HG03095 (cell line): ENCODE data around the gene ANKS4B.
"Not testable (repeated sequence)": the region's sequence is repeated elsewhere in the genome, so short reads cannot be mapped to it uniquely, and the experiment has no call there.

Experiments
- ATAC-seq: cut with Tn5 transposase; IDR thresholded peaks from one replicate; pipeline ENCODE4 v1.9.1; 2021; ENCODE audit warnings: moderate library complexity; ENCODE audit not compliant: unreplicated experiment

Gene ANKS4B

GRCh38 chr16:21260870-21261791 lies 27.6 kb downstream of the ANKS4B start:
- ATAC-seq: no peak

DNA sequence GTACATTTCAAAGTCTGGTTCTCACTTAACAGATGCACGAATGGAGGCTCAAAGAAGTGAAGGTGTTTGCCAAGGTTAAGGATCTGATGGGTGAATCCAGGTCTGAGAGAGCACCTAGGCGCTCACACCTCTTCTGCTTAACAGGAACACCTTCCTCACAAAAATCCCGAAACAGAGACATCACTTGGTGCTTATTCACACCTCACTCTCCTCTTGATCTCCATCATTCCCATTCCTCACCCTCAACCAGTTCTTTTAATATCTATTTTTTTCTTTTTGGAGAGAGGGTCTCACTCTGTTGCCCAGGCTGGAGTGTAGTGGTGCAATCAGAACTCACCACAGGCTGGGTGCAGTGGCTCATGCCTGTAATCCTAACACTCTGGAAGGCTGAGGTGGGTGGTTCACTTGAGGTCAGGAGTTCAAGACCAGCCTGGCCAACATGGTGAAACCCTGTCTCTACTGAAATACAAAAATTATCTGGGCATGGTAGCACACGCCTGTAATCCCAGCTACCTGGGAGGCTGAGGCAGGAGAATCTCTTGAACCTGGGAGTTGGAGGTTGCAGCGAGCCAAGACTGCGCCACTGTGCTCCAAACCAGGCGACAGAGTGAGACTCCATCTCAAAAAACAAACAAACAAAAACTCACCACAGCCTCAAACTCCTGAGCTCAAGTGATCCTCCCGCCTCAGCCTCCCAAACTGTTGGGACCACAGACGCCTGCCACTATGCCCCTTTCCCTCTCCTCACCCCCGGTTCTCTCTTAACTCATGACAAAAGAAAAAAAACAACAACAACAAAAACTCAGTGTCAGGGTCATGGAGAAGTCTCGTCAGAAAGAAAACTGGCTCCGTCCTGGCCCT lies 29.5 kb downstream of the ANKS4B start:
- ATAC-seq: no peak

GRCh38 chr16:21263640-21264570 lies 30.4 kb downstream of the ANKS4B start:
- peak; percentile 78 for ATAC-seq

- ATAC-seq: no peak
These were observed 31.1 kb downstream of the ANKS4B start for GRCh38 chr16:21264571-21265036.

DNA sequence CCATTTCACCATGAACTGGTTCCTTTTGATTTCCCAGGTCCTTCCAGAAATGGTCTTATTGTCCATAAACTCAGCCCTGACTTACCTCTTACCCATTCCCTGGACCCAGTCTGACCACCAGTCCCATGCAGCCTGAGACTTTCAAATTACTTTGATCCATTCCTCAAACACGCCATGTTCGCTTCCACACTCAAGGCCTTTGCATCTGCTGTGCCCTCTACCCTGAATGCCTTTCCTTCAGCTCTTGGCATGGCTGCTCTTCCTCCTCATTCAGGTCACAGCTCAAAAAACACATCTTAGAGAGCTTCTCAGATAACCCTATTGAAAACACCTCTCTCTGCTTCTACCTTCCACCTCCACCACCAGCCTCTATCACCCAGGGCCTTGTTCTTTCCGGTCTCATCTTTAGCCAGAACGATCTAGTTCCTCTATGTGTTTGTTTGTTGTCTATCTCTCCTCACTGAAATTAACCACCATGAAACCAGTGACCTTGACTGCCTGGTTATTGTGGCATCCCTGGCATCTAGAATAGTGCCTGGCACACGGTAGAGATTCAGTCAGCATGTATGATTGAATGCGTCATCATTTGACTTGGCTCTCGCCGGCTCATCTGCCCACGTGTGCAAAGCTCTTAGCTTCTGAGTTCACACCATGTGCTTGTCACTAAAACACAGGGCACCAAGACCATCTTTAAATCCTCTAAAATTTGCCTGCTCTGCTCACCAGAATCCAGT lies 31.8 kb downstream of the ANKS4B start:
- no peak for ATAC-seq

DNA sequence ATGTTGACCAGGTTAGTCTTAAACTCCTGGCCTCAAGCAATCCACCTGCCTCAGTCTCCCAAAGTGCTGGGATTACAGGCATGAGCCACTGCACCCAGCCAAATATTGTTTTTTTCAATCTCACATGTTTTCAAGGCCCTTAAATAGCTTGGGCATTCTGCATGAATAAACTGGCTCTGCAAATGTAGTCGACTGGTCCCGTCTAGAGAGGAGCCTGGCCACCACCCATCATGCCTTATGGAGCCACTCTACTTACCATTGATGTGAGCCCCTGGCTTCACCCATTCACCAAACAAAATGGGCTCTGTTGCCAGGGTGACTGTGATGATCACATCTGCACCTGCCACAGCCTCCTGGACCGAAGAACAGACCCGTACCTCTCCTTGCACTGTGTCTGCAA lies 33.8 kb downstream of the ANKS4B start:
- ATAC-seq: no peak

DNA sequence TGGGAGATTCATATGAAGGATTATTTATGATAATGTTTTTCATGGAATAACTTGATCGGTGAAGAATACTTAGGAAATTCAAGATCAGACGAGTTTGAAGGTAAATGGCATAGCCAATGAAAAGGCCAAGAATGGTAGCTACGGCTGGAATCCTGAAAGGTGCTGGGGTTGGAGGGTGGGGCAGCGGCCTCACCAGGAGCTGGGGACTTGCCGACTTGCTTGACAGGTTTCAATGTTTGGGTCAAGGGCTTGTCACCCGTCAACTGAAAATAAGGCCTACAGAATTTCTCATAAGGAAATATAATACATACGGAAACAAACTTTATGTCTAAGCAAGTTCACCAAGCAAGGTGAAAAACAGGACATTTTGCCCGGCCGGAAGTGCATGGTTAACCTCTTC lies 34.7 kb downstream of the ANKS4B start:
- no peak for ATAC-seq

- ATAC-seq: no peak
These were observed 38.8 kb downstream of the ANKS4B start for GRCh38 chr16:21272253-21272652.

- not testable (repeated sequence) for ATAC-seq
These were observed 39.3 kb downstream of the ANKS4B start for GRCh38 chr16:21272763-21273162.

GRCh38 chr16:21274172-21274726 lies 40.8 kb downstream of the ANKS4B start:
- ATAC-seq: no peak

DNA sequence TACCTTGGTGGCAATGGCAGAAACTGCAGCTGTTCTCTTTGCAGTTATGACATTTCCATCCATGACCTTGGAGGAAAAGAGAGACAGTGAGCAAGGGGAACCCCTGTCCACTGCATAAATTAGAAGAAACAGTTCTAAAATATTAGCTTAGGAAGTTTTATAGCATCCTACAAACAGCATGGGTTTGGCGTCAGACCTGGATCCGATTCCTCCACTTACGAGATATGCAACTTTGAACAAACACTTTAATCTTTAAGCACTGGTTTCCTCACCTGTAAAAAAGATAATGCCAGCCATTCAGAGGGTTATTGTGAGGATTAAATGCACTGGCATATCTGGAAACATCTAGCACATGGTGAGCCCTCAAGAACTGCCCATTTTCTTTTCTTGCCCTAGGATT lies 42.0 kb downstream of the ANKS4B start:
- no peak for ATAC-seq

- no peak for ATAC-seq
These were observed 42.6 kb downstream of the ANKS4B start for GRCh38 chr16:21276090-21276489.

DNA sequence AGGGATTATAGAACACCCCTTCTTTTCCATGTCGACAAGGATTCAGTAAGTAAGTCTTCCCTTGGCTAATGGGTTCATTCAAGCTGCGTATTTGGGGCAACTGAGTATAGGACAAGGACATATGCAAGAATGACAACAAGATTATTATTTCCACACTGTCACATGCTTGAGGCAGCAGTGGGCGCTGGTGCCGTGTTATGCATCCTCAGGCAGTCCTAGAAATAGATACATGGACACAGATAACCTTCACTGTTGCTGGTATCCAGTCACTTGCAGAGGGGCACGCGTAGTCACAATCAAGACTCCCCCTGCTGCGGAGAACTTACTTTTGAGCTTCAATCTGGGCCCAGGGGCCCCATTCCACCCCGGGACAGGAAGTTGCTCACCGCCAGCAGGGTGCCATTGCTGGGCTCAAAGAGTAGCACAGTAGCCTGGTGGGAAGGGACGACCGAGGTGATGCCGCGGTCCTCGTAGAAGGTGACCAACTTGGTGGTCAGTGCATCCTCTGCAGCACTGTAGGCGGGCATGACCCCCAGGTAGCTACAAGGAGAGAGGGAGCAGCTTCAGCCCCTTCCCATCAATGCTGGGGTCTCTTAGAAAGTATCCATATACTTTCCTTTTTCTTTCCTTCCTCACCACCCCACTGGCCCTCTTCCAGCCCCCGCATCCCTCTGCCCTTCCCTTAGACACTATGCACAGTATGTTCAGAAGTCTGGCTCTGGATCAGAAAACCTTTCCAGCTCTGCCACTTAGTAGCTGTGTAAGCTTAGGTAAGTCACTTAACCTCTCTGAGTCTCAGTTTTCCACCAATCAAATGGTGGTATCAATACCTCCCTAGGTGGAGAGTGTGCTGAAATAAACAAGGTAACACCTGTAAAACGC lies 43.8 kb downstream of the ANKS4B start:
- no peak for ATAC-seq

GRCh38 chr16:21277927-21278706 lies 44.6 kb downstream of the ANKS4B start, which contains the start of gene CRYM:
Gene CRYM (minus strand): TSS chr16:21278290. CDS start chr16:21278251, 39 bp downstream.
- no peak for ATAC-seq

DNA sequence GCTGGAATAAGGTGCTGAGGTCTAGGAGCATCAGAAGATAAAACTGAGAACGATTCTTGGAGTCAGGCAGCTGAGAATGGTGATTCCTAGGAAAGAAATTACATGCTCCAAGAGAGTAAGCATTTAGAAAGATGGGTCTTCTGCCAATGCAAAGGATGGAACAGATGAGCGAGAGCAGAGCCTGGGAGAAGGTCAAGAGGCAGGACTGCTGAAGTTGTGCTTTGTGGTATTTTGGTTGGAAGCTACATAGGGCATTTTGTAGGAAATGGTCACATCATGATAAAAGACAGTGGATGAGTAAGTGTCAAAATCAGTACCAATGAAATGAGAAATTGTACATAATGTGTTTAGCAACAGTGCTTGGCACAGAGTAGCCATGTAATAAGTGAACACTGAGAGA lies 46.0 kb downstream of the ANKS4B start:
- no peak for ATAC-seq

DNA sequence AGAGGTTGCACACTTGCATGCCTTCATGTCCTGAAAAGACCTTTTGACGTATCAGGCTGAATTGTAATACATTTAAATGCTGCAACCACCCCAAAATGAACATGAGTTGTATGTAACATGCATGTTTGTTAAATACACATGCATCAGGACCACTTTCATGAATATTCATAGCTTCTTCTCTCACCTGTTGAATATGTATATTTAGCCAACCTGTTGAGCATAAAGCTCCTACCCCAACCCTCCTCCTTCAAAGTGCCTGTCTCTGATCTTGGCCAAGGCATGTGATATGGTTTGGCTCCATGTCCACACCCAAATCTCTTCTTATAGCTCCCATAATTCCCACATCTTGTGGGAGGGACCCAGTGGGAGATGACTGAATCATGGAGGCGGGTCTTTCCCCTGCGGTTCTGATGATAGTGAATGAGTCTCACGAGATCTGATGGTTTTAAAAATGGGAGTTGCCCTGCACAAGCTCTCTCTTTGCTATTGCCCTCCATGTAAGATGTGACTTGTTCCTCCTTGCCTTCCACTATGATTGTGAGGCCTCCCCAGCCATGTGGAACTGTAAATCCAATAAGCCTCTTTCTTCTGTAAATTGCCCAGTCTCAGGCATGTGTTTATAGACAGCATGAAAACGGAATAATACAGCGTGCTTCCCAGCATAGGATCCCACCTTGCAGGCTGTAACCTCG lies 48.3 kb downstream of the ANKS4B start:
- ATAC-seq: no peak
